ENCODE results near the gene STRADB. TPM values are rescaled to one million over a fixed set of nuclear protein-coding genes. Genes with fewer than 3 reads are reported as not detected.
"Not testable (repeated sequence)": the region's sequence is repeated elsewhere in the genome, so short reads cannot be mapped to it uniquely, and the experiment has no call there.

STRADB gene
- total and polyA plus RNA-seq, 5 donors, result 35.4 to 51.3 (median 46.9) TPM

GRCh38 chr2:201413143-201413542, 38.4 kb upstream of the STRADB start:
- H3K27ac ChIP-seq (ENCODE audit: low read length), result peak overlapping the region; percentile 61

DNA sequence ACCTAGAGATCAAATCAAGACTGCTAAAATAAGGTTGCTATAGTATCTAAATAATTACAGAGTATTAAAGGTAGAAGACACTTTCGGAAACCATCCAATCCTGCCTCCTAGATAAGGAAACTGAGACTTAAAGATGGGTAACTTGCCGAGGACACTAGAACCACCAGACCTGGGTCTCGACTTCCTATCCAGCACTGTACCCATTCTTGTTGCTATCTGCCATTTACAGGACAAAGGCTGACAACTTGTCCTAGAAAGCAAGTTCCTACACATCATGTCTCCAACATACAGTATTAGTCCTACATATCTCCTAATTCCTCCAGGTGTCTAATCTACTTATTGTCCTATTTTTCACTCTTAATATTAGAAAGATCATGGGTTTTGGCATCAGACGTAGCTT, 38.0 kb upstream of the STRADB start:
- DNase-seq, result no peak
- Histone ChIP-seq H3K27me3 (ENCODE audit: control insufficient read depth, insufficient read depth) (no peaks in the 10 kb centered on the region), H3K9me3 (ENCODE audit: control insufficient read depth, low read length) (no peaks in the 10 kb centered on the region), H3K4me3 (ENCODE audit: low read length) (no peak overlapping the region), H3K27ac (ENCODE audit: low read length) (peak overlapping the region; percentile 84), H3K4me1 (ENCODE audit: control insufficient read depth, insufficient read depth, low read length) (peaks cover 5% of the 10 kb centered on the region)
- ATAC-seq, result no peak
- intact Hi-C loops (cut with DNase I), result no loop called here
- WGBS, result 49% methylated on average over 4 of the region's 4 CpGs

More at GRCh38 chr2:201413143-201413542, 38.4 kb upstream of the STRADB start:
- WGBS, result 28% methylated on average over 2 of the region's 2 CpGs
- H3K4me1 ChIP-seq (ENCODE audit: control insufficient read depth, insufficient read depth, low read length), result peaks cover 5% of the 10 kb centered on the region
- ATAC-seq, result peak; percentile 50 to 61
- no peak for DNase-seq
- intact Hi-C loops (cut with DNase I), result no loop called here
- no peaks in the 10 kb centered on the region for H3K27me3 ChIP-seq (ENCODE audit: control insufficient read depth, insufficient read depth)
- no peak overlapping the region for H3K4me3 ChIP-seq (ENCODE audit: low read length)
- no peaks in the 10 kb centered on the region for H3K9me3 ChIP-seq (ENCODE audit: control insufficient read depth, low read length)

- intact Hi-C loops (cut with DNase I), result no loop called here
- Histone ChIP-seq H3K4me3 (ENCODE audit: low read length) (peak overlapping the region; percentile 27), H3K27me3 (ENCODE audit: control insufficient read depth, insufficient read depth) (no peaks in the 10 kb centered on the region), H3K9me3 (ENCODE audit: control insufficient read depth, low read length) (no peaks in the 10 kb centered on the region), H3K4me1 (ENCODE audit: control insufficient read depth, insufficient read depth, low read length) (peaks cover 5% of the 10 kb centered on the region), H3K27ac (ENCODE audit: low read length) (no peak overlapping the region)
- DNase-seq, result no peak
- WGBS, result 14% methylated on average over 3 of the region's 3 CpGs
- ATAC-seq, result peak; percentile 75 to 82
These were observed 37.2 kb upstream of the STRADB start for GRCh38 chr2:201414099-201415023.

DNA sequence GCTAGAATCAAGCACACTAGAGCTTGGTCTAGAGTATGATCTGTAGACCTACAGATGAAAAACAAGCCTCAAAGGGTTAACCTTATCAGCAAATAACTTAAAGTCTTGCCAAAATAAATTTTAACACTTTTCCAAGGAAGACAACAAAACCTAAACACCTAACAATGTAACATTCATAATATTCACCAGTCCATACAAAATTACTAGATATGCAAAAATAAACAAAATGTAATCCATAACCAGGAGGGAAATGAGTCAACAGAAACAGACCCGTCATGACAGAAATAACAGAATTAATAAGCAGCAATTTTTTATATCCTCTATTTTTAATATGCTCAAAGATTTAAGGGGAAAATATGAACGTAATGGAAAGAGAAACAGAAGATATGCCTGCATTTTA, 36.4 kb upstream of the STRADB start:
- WGBS, result 13% methylated on average over 2 of the region's 2 CpGs
- intact Hi-C loops (cut with DNase I), result no loop called here
- Histone ChIP-seq H3K27me3 (ENCODE audit: control insufficient read depth, insufficient read depth) (no peaks in the 10 kb centered on the region), H3K4me1 (ENCODE audit: control insufficient read depth, insufficient read depth, low read length) (peaks cover 5% of the 10 kb centered on the region), H3K9me3 (ENCODE audit: control insufficient read depth, low read length) (no peaks in the 10 kb centered on the region), H3K4me3 (ENCODE audit: low read length) (no peak overlapping the region), H3K27ac (ENCODE audit: low read length) (no peak overlapping the region)
- ATAC-seq (no peak), DNase-seq (no peak)

- no peak overlapping the region for H3K4me3 ChIP-seq (ENCODE audit: low read length)
- 58% methylated on average over 3 of the region's 3 CpGs for WGBS
- DNase-seq (no peak), ATAC-seq (no peak)
- H3K27me3 ChIP-seq (ENCODE audit: control insufficient read depth, insufficient read depth), result no peaks in the 10 kb centered on the region
- peaks cover 2% of the 10 kb centered on the region for H3K4me1 ChIP-seq (ENCODE audit: control insufficient read depth, insufficient read depth, low read length)
- H3K9me3 ChIP-seq (ENCODE audit: control insufficient read depth, low read length), result no peaks in the 10 kb centered on the region
- intact Hi-C loops (cut with DNase I), result no loop called here
- no peak overlapping the region for H3K27ac ChIP-seq (ENCODE audit: low read length)
These were observed 32.4 kb upstream of the STRADB start for GRCh38 chr2:201419057-201419635.

DNA sequence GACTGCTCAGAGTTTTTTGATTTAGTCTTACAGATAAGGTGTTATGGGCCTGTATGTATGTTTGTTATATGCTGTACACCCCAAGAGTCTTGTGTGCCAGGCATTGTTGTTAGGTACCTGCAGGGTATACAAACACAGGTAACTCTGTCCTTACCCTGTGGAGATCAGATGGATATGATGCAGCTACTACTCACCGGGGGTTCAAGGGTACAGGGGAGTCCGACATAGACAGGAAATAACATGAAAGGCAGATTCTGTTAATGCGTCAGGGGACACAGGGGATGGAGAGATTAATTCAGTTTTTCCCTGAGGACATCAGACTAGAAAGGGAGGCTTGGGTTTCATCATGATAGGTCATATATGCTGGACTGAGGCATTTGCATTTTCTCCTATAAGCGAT, 31.6 kb upstream of the STRADB start:
- Histone ChIP-seq H3K27ac (ENCODE audit: low read length) (no peak overlapping the region), H3K27me3 (ENCODE audit: control insufficient read depth, insufficient read depth) (no peaks in the 10 kb centered on the region), H3K9me3 (ENCODE audit: control insufficient read depth, low read length) (no peaks in the 10 kb centered on the region), H3K4me3 (ENCODE audit: low read length) (no peak overlapping the region), H3K4me1 (ENCODE audit: control insufficient read depth, insufficient read depth, low read length) (peaks cover 2% of the 10 kb centered on the region)
- ATAC-seq, result no peak
- 85% methylated on average over 4 of the region's 4 CpGs for WGBS
- intact Hi-C loops (cut with DNase I), result no loop called here
- DNase-seq, result no peak

GRCh38 chr2:201420442-201421113, 31.0 kb upstream of the STRADB start:
- Histone ChIP-seq H3K27ac (ENCODE audit: low read length) (no peak overlapping the region), H3K4me1 (ENCODE audit: control insufficient read depth, insufficient read depth, low read length) (peaks cover 2% of the 10 kb centered on the region), H3K27me3 (ENCODE audit: control insufficient read depth, insufficient read depth) (no peaks in the 10 kb centered on the region), H3K9me3 (ENCODE audit: control insufficient read depth, low read length) (no peaks in the 10 kb centered on the region), H3K4me3 (ENCODE audit: low read length) (no peak overlapping the region)
- intact Hi-C loops (cut with DNase I), result no loop called here
- WGBS, result 43% methylated on average over 3 of the region's 3 CpGs
- ATAC-seq, result no peak
- no peak for DNase-seq

- no peak overlapping the region for H3K4me3 ChIP-seq (ENCODE audit: low read length)
- no peaks in the 10 kb centered on the region for H3K27me3 ChIP-seq (ENCODE audit: control insufficient read depth, insufficient read depth)
- intact Hi-C loops (cut with DNase I), result no loop called here
- ATAC-seq, result no peak
- H3K4me1 ChIP-seq (ENCODE audit: control insufficient read depth, insufficient read depth, low read length), result peaks cover 2% of the 10 kb centered on the region
- H3K9me3 ChIP-seq (ENCODE audit: control insufficient read depth, low read length), result no peaks in the 10 kb centered on the region
- 91% methylated on average over 9 of the region's 9 CpGs for WGBS
- DNase-seq, result no peak
- no peak overlapping the region for H3K27ac ChIP-seq (ENCODE audit: low read length)
These were observed 25.6 kb upstream of the STRADB start for GRCh38 chr2:201425952-201426351.

DNA sequence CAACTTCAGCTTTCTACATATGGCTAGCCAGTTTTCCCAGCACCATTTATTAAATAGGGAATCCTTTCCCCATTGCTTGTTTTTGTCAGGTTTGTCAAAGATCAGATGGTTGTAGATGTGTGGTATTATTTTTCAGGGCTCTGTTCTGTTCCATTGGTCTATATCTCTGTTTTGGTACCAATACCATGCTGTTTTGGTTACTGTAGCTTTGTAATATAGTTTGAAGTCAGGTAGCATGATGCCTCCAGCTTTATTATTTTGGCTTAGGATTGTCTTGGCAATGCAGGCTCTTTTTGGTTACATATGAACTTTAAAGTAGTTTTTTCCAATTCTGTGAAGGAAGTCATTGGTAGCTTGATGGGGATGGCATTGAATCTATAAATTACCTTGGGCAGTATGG, 23.2 kb upstream of the STRADB start:
- intact Hi-C loops (cut with DNase I); H3K4me1 ChIP-seq (ENCODE audit: control insufficient read depth, insufficient read depth, low read length); H3K27ac ChIP-seq (ENCODE audit: low read length): not testable (repeated sequence)

DNA sequence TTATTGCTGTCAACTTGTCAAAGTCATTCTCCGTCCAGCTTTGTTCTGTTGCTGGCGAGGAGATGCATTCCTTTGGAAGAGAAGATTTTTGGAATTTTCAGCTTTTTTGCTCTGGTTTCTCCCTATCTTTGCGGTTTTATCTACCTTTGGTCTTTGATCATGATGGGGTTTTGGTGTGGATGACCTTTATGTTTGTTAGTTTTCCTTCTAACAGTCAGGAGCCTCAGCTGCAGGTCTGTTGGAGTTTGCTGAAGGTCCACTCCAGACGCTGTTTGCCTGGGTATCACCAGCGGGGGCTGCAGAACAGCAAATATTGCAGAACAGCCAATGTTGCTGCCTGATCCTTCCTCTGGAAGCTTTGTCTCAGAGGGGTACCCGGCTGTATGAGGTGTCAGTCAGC, 21.7 kb upstream of the STRADB start:
- H3K9me3 ChIP-seq (ENCODE audit: control insufficient read depth, low read length); DNase-seq; ATAC-seq; H3K27me3 ChIP-seq (ENCODE audit: control insufficient read depth, insufficient read depth); H3K27ac ChIP-seq (ENCODE audit: low read length); H3K4me1 ChIP-seq (ENCODE audit: control insufficient read depth, insufficient read depth, low read length); intact Hi-C loops (cut with DNase I); H3K4me3 ChIP-seq (ENCODE audit: low read length): not testable (repeated sequence)
- WGBS, result 84% methylated on average over 6 of the region's 6 CpGs

More for the DNA sequence above, 23.2 kb upstream of the STRADB start:
- H3K4me3 ChIP-seq (ENCODE audit: low read length); H3K9me3 ChIP-seq (ENCODE audit: control insufficient read depth, low read length); DNase-seq; H3K27me3 ChIP-seq (ENCODE audit: control insufficient read depth, insufficient read depth); ATAC-seq: not testable (repeated sequence)

GRCh38 chr2:201430322-201430721, 21.2 kb upstream of the STRADB start:
- 97% methylated on average over 12 of the region's 12 CpGs for WGBS
- H3K9me3 ChIP-seq (ENCODE audit: control insufficient read depth, low read length); H3K27ac ChIP-seq (ENCODE audit: low read length); ATAC-seq; H3K4me3 ChIP-seq (ENCODE audit: low read length); H3K4me1 ChIP-seq (ENCODE audit: control insufficient read depth, insufficient read depth, low read length); H3K27me3 ChIP-seq (ENCODE audit: control insufficient read depth, insufficient read depth); intact Hi-C loops (cut with DNase I): not testable (repeated sequence)
- peak in 2 of 3 donors; percentile 46 to 58 for DNase-seq
